Thymus (tissue), 14 donors: Measurements from ENCODE around the gene DPPA2. TPM values are rescaled to one million over a fixed set of nuclear protein-coding genes. Genes with fewer than 3 reads are reported as not detected.
"Not testable (repeated sequence)": the region's sequence is repeated elsewhere in the genome, so short reads cannot be mapped to it uniquely, and the experiment has no call there.

Experiments used
- DNase-seq, 9 donors: peaks; one replicate each; pipeline ENCODE4 v3.0.0-alpha.2; 2013; ENCODE audit warnings: low spot score in 9 of 9, low read depth in 6 of 9, missing footprints in 1 of 9
- H3K27ac ChIP-seq, 2 donors: one replicate each; pipeline ENCODE4 v1.5.1; 2013; ENCODE audit warnings: control low read depth in 1 of 2, low read depth in 1 of 2, low read length in 1 of 2, mild to moderate bottlenecking in 1 of 2, moderate library complexity in 1 of 2
- H3K27me3 ChIP-seq, 2 donors: one replicate each; pipeline ENCODE4 v1.5.1; 2013; ENCODE audit warnings: low read length in 1 of 2; ENCODE audit not compliant: control insufficient read depth in 2 of 2, insufficient read depth in 1 of 2
- H3K36me3 ChIP-seq, 2 donors: one replicate each; pipeline ENCODE4 v1.5.1; 2013; ENCODE audit warnings: low read length in 1 of 2, mild to moderate bottlenecking in 1 of 2, moderate library complexity in 1 of 2; ENCODE audit not compliant: control insufficient read depth in 2 of 2, insufficient read depth in 2 of 2
- H3K4me1 ChIP-seq, 2 donors: one replicate each; pipeline ENCODE4 v1.5.1; 2013; ENCODE audit warnings: low read length in 2 of 2; ENCODE audit not compliant: control insufficient read depth in 2 of 2, insufficient read depth in 2 of 2
- H3K4me3 ChIP-seq, 2 donors: one replicate each; pipeline ENCODE4 v1.5.1; 2013; ENCODE audit warnings: low read length in 2 of 2, control low read depth in 1 of 2, mild to moderate bottlenecking in 1 of 2
- H3K9me3 ChIP-seq, 2 donors: one replicate each; pipeline ENCODE4 v1.5.1; 2013; ENCODE audit warnings: low read length in 1 of 2, mild to moderate bottlenecking in 1 of 2; ENCODE audit not compliant: control insufficient read depth in 2 of 2, insufficient read depth in 1 of 2
- WGBS: extraction: QIAGEN DNeasy Blood & Tissue Kit; methylation state at CpG from one replicate; pipeline ENCODE4 v1.1.7; 2013; 5-methylcytosine and 5-hydroxymethylcytosine counted together
- long read RNA-seq, 10 donors: transcript quantifications; one replicate each; lab custom pipeline, GENCODE V29; 2026
- polyA plus RNA-seq: library from polyadenylated mRNA; stranded (reverse); fragments of 200-250 nt; gene quantifications from one replicate; pipeline ENCODE4 v1.2.3, GENCODE V29; 2013
- total RNA-seq: library from RNA; stranded (reverse); fragments of 120-200 nt; gene quantifications from one replicate; pipeline ENCODE4 v1.2.4, GENCODE V29; 2013
- donor health status: healthy.

Gene DPPA2
- 0.14 TPM for total RNA-seq
- 0.62 TPM for polyA plus RNA-seq
- long read RNA-seq, donor 1 = 0 reads
- long read RNA-seq, donor 2 = 0 reads
- long read RNA-seq, donor 3 = 0 reads
- long read RNA-seq, donor 4 = 0 reads
- long read RNA-seq, donor 5 = 0 reads
- long read RNA-seq, donor 6 = 0 reads
- long read RNA-seq, donor 7 = 0 reads
- long read RNA-seq, donor 8 = 0 reads
- long read RNA-seq, donor 9 = 0 reads
- long read RNA-seq, donor 10 = 0 reads

DNA sequence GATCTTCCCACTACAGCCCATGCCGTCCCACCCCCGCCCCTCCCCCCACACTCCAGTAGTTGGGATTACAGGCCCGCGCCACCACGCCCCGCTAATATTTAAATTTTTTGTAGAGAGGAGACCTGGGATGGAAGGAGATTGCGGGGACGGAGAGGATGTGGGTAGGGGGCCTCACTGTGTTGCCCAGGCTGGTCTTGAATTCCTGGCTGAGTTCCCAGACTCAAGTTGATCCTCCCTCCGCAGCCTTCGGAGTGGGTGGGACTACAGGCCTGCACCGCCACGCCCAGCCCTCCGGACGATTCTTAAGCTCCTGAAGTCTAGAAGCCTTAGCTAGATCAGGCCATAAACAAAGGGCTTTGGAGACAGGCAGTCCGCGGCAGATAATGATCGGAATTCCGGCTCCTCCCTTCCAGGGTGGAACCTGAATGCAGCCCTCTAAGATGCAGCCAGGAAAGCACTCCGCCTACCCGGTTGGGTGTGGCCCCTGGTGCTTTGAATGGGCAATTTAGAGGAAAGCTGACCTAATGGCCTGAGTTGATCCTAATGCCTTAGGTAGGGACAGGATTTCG, at the start of gene DPPA2:
TSS of gene DPPA2 (minus strand) at position 356 of the 569 bp plus-strand sequence. CDS start 1,975 bp downstream, outside the sequence.
- no peaks in the 10 kb centered on the region for H3K9me3 ChIP-seq
- DNase-seq = no peak
- H3K27ac ChIP-seq = no peak within 1 kb of the TSS
- no peaks in the 10 kb centered on the region for H3K36me3 ChIP-seq
- H3K4me3 ChIP-seq = no peak within 1 kb of the TSS
- no peaks in the 10 kb centered on the region for H3K4me1 ChIP-seq
- 96% methylated on average over 21 of the region's 21 CpGs for WGBS
- no peaks in the 10 kb centered on the region for H3K27me3 ChIP-seq

DNA sequence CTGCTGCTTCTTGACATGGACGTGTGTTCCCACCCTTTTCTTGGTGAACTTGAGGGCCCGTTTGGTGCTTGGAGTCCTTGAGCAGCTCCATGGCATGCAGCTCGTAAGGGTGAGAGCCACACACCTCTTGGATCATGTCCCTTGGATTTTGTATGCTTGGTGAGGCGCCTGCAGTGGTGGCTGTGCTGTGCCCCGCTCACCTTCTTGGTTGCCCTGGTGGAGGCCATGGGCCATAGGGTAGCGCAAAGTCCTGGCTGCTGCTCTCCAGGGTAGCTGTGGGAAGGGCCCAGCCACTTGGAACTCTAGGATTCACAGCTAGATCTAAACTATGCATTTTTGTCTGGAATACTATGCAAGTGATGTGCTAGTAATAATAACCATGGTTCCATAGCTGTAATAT, 47.8 kb upstream of the DPPA2 start:
- H3K36me3 ChIP-seq = no peaks in the 10 kb centered on the region
- WGBS = 95% methylated on average over 6 of the region's 6 CpGs

DNA sequence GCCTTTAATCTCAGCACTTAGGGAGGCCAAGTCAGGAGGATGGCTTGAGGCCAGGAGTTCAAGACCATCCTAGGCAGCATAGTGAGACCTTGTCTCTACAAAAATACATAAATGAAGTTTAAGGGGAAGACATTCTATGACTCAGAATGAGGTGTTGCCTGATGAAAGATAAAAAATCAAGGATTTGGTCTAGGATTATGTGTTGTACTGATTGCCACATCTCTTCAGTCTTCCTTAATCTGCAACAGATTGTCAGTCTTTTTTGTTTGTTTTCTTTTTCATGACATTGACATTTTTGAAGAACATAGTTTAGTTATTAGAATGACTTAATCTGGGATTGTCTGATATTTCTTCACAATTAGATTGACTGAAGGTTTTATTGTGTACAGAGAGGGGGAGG, 47.3 kb upstream of the DPPA2 start:
- Histone ChIP-seq H3K36me3 (no peaks in the 10 kb centered on the region), H3K27me3 (no peaks in the 10 kb centered on the region), H3K4me1 (no peaks in the 10 kb centered on the region), H3K9me3 (no peaks in the 10 kb centered on the region), H3K4me3 (no peak overlapping the region), H3K27ac (no peak overlapping the region)
- DNase-seq = no peak

More for the DNA sequence above, 47.8 kb upstream of the DPPA2 start:
- no peaks in the 10 kb centered on the region for H3K4me1 ChIP-seq
- H3K27me3 ChIP-seq = no peaks in the 10 kb centered on the region
- H3K9me3 ChIP-seq = no peaks in the 10 kb centered on the region
- no peak overlapping the region for H3K27ac ChIP-seq
- no peak overlapping the region for H3K4me3 ChIP-seq
- DNase-seq = no peak

GRCh38 chr3:109362823-109363222, 46.5 kb upstream of the DPPA2 start:
- H3K9me3 ChIP-seq = no peaks in the 10 kb centered on the region
- no peaks in the 10 kb centered on the region for H3K4me1 ChIP-seq
- 98% methylated on average over 4 of the region's 4 CpGs for WGBS
- DNase-seq = no peak
- no peak overlapping the region for H3K4me3 ChIP-seq
- no peak overlapping the region for H3K27ac ChIP-seq
- no peaks in the 10 kb centered on the region for H3K27me3 ChIP-seq
- H3K36me3 ChIP-seq = no peaks in the 10 kb centered on the region

- DNase-seq, H3K9me3 ChIP-seq, H3K36me3 ChIP-seq, H3K27ac ChIP-seq, H3K27me3 ChIP-seq, H3K4me1 ChIP-seq, H3K4me3 ChIP-seq: not testable (repeated sequence)
- WGBS = 97% methylated on average over 2 of the region's 2 CpGs
These were observed 42.5 kb upstream of the DPPA2 start for GRCh38 chr3:109358809-109359208.

- H3K27me3 ChIP-seq = no peaks in the 10 kb centered on the region
- H3K4me3 ChIP-seq = no peak overlapping the region
- no peak for DNase-seq
- no peak overlapping the region for H3K27ac ChIP-seq
- no peaks in the 10 kb centered on the region for H3K4me1 ChIP-seq
- no peaks in the 10 kb centered on the region for H3K36me3 ChIP-seq
- H3K9me3 ChIP-seq = no peaks in the 10 kb centered on the region
- WGBS = 95% methylated on average over 3 of the region's 3 CpGs
These were observed 40.3 kb upstream of the DPPA2 start for GRCh38 chr3:109356442-109357155.

DNA sequence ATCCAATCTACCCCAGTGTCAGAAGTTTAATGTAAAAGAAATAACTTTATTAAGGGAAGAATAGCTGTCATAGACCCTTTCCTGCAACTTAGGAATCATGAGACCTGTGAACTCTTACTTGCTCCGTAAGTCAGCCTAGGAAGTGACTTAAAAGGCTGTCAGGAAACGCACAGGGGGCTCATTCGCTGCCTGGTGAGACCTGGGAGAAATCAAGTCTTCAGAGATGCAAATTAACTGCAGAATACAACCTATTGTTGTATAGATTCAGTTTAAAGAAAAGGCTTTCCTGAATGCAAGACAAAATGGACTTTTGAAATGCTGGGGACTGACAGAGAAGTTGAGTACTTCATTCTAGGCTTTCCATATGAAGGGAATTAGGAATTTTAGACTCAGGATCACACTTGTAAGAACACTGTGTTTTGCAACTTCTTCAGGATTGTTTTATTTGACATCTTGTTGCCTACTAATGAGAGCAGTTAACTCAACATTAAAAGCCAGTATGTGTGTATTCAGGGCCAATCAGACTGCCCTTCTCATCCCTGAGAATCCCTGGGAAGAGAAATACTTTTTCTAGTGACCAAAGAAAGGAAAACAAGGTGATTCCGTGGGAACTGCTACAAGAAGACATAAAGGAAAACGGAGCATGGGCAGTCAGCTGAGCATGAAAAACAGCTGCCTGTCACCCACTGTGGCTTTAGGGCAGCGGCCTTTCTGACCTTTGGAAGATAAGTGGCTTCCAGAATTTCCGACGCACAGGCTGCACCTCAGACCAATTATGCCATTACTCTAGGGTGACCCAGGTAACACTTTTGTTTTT, 39.5 kb upstream of the DPPA2 start:
- 87% methylated on average over 8 of the region's 8 CpGs for WGBS
- no peak overlapping the region for H3K4me3 ChIP-seq
- H3K9me3 ChIP-seq = no peaks in the 10 kb centered on the region
- no peak for DNase-seq
- H3K27me3 ChIP-seq = no peaks in the 10 kb centered on the region
- H3K4me1 ChIP-seq = no peaks in the 10 kb centered on the region
- H3K36me3 ChIP-seq = no peaks in the 10 kb centered on the region
- H3K27ac ChIP-seq = no peak overlapping the region

- no peak for DNase-seq
- H3K4me3 ChIP-seq = no peak overlapping the region
- H3K36me3 ChIP-seq = no peaks in the 10 kb centered on the region
- H3K9me3 ChIP-seq = no peaks in the 10 kb centered on the region
- 92% methylated on average over 2 of the region's 2 CpGs for WGBS
- H3K4me1 ChIP-seq = no peaks in the 10 kb centered on the region
- H3K27ac ChIP-seq = no peak overlapping the region
- H3K27me3 ChIP-seq = no peaks in the 10 kb centered on the region
These were observed 36.7 kb upstream of the DPPA2 start for GRCh38 chr3:109353057-109353456.

DNA sequence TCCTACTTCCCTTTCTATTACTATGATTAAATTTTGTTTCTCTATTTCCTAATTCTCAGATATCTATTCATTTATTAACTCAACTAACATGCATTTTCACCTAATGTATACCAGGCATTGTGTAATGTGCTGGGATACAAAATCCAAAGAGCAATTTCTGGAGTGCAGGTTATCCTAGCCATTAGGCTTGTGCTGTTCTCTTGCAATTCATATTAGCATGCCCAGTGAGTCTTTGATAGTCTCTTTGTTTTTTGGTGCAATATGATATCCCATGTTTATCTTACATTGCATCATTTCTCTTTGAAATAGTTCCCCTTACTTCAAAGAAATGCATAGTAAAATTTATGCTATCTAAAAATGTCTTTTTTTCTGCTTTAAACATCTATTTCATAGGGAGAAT, 34.9 kb upstream of the DPPA2 start:
- Histone ChIP-seq H3K36me3 (no peaks in the 10 kb centered on the region), H3K9me3 (no peaks in the 10 kb centered on the region), H3K4me1 (no peaks in the 10 kb centered on the region), H3K27ac (no peak overlapping the region), H3K27me3 (no peaks in the 10 kb centered on the region), H3K4me3 (no peak overlapping the region)
- no peak for DNase-seq
